ENCODE data around the gene EXOSC2. TPM values are rescaled to one million over a fixed set of nuclear protein-coding genes. Genes with fewer than 3 reads are reported as not detected.

EXOSC2 gene, protein sequence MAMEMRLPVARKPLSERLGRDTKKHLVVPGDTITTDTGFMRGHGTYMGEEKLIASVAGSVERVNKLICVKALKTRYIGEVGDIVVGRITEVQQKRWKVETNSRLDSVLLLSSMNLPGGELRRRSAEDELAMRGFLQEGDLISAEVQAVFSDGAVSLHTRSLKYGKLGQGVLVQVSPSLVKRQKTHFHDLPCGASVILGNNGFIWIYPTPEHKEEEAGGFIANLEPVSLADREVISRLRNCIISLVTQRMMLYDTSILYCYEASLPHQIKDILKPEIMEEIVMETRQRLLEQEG
- polyA plus RNA-seq (ENCODE audit: insufficient read length in 4 of 4): 10 to 100 TPM; 39.1 to 54.4 (median 43.5) TPM

DNA sequence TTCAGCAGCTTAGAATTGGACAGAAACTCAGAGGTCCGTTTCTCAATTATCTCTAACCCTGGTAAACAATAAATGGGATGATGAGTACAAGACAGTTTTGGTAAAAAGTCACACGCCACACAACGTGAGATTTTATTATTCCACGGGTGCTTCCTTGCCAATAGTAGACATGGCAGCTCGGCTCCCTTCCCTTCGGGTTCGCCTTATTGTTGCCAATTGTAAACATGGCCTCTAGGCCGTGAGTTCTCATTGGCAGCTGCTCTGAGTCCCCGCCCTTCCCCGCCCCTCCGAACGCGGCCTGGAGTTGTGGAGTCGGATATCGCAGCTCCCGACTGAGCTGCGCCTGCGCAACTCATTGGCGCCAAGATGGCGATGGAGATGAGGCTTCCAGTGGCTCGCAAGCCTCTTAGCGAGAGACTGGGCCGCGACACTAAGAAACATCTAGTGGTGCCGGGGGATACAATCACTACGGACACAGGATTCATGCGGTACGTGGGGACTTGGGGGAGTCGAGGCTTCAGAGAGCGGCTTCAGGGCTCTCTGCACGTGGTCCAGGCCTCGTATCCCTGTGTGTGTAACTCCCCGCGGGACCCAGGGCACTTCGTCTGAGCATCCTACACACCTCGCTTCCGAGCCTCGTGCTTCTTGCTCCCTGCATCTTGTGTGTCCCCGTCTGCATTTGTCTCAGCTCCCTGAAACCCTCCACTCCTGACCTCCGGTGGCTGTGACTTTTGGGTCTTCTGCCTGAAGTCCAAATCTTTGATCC, at the start of gene EXOSC2:
EXOSC2 (plus strand) TSS at position 355 of the 766 bp plus-strand sequence; CDS start at position 367, 12 bp downstream.
- DNase-seq (ENCODE audit: low read depth in 4 of 4, low spot score in 2 of 4): peak; percentile 83 to 96 (median 92)

DNA sequence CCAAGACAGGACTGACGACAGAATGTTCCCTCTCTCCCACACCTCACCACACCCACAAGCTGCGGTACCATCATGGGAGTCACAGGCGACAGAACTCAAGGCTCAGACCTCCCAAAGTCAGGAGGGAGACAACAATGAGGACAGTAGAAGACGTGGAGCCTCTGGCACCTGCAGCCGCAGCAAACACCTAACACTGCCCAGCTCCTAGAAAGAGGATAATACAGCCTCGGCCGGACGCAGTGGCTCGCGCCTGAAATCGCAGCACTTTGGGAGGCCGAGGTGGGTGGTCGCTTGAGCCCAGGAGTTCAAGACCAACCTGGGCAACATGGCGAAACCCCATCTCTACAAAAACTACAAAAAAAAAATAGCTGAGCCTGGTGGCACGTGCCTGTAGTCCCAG, 42.4 kb upstream of the EXOSC2 start:
- no peak for DNase-seq (ENCODE audit: low read depth in 4 of 4, low spot score in 2 of 4)

DNA sequence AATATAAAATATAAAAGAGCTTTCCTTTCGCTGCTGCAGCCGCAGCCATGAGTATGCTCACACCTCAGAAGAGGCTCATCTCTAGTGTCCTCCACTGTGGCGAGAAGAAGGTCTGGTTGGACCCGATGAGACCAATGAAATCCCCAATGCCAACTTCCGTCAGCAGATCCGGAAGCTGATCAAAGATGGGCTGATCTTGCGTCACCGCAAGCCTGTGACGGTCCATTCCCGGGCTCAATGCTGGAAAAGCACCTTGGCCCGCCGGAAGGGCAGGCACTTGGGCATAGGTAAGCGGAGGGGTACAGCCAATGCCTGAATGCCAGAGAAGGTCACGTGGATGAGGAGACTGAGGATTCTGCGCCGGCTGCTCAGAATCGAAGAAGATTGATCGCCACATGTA, 41.8 kb upstream of the EXOSC2 start:
- DNase-seq (ENCODE audit: low read depth in 4 of 4, low spot score in 2 of 4): no peak

DNA sequence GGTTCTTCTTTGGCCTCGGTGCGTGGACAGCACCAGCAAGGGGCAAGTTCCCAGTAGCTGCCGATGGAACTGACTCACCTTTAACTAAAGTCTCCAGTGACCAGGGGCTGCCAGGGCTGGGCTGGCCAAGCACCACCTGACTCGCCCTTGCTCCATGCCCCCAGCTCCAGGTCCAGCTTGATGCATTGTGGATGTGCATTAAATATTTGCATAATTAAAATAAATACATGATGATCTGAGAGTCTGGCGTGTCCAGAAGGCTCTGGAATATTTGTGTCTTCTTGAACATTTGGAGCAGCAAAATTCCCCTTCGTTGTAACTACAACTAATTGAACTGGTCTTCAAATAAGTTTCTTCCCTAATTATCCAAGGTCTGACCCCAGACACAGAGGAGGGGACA, 38.7 kb upstream of the EXOSC2 start:
- DNase-seq (ENCODE audit: low read depth in 4 of 4, low spot score in 2 of 4): no peak

DNA sequence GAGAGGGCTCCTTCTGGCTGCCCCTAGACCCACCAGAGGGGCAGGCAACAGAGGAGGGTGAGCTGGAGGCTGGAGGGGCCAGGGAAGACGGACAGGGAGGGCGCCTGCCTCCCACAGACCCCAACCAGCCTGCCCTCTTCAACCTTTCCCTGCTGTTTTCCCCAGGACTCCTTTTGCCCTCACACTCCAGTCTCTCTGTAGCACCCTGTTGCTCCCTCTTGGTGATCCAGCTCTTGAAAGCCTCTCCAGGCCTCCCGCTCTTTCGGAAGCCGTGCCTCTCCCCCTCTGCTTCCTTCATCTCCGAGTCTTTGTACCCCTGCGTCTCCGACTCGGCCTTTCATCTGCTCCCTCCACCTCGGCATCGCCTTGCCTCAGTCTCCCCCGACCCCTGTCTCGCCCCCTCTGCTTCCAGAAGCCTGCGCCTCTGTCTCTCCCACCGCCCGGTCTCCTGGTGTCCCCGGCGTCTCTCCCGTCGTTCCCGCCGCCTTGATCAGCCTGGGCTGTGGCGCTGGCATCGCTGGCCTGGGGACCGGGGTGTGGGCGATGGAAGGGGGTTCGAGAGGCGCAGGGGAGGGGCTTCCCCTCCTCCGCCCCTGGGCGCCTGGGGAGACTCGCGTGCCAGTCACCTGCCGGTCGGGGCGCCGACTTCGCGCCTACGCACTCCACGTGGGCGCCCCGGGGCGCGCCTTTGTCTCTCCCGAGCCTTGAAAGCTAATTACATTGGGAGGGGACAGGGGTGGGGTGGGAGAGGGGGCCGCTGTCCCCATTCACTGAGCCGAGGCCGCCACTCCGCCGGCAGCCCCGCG, 34.5 kb upstream of the EXOSC2 start:
- no peak for DNase-seq (ENCODE audit: low read depth in 4 of 4, low spot score in 2 of 4)

DNA sequence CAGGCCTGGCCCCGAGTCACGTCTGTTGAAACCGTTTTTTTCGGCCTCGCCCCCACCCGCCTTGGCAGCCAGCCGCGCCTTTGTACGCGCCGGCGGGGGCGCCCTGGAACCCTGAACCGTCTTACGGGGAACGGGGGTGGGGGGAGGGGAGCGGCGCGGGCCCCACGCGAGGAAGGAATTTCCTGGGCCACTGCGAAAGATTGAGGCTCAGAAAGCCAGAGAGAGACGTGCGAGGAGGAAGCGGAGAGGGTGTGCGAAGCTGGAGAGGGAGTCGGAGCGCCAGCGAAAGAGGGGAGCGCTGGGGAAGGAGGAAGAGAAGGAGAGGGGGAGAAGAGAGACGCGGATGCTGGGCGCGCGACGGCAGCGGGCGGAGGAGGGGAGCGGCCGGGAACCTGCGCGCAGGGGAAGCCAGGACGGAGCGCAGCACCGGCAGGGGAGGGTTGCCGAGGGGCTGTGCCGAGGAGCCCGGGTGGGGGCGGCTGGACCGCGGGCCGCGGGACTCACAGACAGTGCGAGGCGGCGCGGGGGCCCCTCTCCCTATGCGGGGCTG, 33.8 kb upstream of the EXOSC2 start:
- DNase-seq (ENCODE audit: low read depth in 4 of 4, low spot score in 2 of 4): no peak

DNA sequence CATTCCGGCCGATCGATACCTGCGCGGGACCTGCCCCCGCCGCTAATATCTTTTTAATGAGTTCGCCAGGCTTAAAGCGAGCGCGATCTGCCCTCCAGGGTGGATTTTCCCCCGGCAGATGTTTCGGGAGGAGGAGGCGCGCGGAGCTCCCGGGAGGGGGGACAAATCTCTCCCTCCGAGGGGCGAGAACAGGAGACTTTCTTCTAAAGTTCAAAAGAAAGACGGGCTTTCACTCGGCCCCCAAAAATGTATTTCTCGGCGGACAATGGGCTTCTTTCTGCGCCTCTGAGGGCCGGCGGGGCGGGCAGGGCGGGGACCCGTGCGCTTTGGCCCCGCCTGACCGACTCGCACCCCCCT, 33.3 kb upstream of the EXOSC2 start:
- no peak for DNase-seq (ENCODE audit: low read depth in 4 of 4, low spot score in 2 of 4)

DNA sequence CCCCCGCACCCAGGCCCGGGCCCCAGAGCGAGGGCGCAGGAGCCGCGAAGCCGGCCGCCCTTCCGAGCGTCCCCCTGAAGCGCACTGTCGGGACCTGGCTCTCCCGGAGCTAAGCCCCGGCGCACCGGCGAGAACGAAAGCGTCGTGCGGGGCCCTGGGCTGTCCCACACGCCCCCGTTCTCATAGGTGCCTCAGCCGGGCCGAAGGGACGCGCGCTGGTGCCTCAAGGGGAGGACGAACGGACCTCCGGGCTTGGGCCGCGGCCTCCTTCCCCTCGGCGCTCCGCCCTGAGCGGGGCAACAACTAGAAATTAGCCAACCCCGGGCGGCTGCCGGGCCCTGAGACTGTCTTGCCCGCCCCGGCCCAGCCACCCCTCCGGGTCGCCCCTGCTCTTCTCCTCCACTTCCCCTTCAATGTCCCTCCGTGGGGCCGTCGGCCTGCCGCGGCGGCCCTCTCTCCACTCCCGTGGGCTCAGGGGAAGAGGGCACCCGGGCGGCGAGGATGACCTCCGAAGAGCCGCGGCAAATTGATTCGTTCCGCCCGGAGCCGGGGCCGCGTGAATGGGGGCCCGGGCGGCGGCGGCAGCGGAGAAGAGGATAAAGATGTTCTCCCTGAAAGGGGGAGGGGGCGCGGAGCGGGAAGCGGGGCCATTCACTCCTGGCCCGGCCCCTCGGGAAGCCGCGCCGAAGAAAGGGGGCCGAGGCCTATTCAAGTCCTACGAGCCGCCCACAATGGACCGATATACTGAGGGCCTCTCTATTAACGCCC, 32.7 kb upstream of the EXOSC2 start:
- no peak for DNase-seq (ENCODE audit: low read depth in 4 of 4, low spot score in 2 of 4)

DNA sequence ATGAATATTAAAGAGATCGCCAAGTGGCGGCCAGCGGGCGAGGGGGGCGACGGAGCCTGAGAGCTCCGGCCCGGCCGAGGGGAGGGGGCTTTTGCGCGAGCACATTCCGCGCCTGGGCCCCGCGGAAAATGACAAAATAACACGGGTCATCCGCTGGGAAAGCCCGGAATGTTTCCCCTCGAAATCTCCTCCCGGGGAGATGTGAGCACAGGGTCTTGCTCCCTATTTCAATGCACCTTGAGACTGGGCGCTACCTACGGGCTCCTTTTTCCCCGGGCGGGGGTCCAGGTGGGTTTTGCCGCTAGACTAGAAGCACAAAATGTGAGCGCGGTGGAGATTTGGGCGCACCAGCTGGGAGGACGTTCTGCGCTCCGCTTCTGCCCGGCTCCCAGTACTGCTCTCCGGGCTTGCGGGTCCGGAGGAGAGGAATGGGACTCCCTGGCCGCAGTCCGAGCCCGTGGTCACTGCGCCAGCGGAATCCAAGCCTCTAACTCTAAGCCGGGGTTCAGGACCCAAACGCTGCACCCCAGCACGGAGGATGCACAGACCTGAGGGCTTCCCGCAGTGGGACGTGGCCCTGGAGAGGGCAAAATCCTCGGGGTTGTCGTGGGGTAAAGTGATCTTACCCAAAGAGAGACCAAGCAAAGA, 32.0 kb upstream of the EXOSC2 start:
- no peak for DNase-seq (ENCODE audit: low read depth in 4 of 4, low spot score in 2 of 4)

DNA sequence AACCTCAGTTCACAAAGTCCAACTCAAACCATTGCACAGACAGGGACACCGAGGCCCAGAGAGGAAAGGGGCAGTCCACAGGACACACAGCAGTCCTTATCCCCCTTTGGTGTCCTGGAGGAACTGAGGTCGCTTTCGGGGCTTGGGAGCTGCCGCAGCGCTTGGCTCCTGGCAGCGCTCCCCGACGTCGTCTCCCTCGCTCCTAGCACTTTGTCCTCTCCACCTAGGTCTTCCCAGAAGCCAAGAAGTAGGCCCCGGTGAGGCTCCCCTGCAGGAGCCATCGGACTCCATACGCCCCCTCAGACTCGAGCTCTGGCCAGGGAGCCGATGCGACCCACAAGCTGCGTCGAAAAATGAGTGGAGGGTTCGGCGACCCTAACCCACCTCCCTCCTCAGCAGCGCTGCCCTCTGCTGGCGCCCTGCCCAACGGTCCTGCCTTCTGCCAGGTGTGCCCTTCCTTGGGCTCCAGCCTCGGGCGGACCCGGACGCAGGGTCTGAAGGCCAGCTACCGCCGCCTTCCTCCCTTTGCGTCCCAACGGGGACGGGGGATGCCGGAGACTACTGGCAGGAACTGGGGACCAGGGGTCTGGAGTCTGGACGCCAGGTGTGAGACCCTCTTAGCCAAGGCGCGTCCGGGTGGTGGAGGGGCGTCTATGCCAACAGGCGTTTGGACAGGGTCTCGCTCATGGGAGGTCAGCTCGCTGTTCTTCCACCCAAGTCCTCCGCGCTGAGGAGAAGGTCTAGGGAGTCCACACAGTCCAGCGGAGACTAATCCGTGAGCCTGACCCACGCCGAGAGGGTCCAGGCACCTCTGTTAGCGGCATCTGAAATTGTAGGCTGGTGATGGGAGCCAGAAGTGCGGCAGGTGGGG, 31.2 kb upstream of the EXOSC2 start:
- no peak for DNase-seq (ENCODE audit: low read depth in 4 of 4, low spot score in 2 of 4)

DNA sequence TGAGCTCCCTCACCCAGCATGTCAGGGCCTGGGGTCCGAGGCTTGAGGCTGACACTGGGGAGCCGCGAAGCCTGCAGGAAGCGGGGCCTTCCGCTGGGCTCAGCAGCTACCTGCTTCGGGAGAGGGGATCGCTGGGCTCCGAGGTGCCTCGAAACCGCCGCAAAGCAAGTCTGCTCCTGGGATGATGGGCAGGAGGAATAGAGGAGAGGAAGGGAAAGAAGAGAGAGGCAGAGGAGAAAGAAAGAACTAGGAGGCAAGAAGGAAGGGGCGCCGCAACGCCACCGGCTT, 30.7 kb upstream of the EXOSC2 start:
- DNase-seq (ENCODE audit: low read depth in 4 of 4, low spot score in 2 of 4): no peak

DNA sequence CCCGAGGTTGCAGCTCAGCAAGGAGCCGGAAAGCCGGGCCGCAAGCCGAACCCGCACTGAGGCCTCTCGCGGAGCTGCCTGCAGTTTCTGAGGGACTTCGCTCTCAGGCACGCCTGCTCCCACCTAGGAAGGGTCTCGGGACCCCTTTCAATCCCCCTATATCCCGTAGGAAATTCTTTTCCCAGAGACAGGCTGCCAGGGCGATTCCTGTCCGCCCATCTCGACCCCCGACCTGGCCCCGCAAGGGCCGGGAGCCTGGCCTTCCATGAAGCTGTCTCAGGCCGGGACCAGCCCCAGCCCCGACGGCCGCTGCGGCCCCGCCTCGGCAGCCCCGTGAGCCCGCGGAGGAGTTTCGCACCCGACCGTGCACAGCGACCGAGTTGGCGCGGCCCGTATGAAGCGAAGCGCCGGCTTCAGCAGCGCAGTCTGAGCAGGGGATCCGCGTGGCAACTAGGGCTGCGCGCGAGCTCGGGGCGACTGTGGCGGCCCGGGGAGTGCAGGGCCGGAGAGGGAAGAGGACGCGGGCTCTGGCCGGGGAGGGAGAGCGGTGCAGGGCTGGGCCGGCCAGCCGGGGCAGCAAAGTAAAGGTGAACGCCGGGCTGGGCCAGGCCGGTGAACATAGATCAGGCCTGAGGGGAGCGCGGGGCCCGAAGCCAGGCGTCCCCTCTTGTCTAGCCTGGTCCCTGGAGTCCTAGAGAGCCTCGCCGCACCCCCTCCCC, 30.2 kb upstream of the EXOSC2 start:
- no peak for DNase-seq (ENCODE audit: low read depth in 4 of 4, low spot score in 2 of 4)

DNA sequence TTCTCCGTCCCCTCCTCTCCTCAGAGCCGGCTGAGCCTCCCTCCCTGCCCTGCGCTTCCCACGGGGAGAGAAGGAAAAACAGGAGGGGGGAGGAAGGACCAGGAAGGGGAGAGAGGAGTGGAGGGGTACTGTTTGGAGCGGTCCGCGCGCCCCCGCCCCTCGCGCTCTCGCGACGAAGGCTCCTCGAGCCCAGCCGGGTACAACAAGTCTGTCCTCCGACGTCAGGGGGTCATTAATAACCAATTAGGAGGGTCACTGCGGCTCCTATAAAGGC, 29.7 kb upstream of the EXOSC2 start:
- DNase-seq (ENCODE audit: low read depth in 4 of 4, low spot score in 2 of 4): no peak

DNA sequence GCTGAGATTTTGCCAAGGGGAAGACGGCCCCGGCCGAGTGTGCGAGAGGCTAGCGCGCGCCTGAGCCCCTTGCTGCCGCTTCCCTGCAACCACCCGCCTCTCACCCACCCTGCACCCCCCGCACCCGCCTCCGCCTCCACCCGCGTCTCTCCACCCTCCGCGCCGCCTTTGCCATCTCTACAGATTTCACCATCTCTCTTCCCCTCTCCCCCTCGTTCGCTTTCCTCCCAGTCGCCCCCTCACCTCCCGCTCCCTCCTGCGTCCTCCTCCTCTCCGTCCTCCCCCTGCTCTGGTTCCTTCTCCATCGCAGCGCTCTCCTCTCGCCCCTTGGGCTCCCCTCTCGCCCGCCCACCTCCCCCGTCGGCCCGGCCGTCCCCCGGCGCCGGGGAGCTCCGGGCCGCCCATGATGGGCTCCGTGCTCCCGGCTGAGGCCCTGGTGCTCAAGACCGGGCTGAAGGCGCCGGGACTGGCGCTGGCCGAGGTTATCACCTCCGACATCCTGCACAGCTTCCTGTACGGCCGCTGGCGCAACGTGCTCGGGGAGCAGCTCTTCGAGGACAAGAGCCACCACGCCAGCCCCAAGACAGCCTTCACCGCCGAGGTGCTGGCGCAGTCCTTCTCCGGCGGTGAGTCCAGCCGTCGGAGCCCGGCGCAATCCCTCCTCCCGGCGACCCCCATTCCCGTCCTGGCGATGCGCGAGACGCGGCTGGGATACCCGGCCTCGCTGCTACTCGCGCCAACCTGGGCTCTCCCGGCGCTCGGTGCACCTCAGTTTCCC, 29.1 kb upstream of the EXOSC2 start, which contains the start of gene PRDM12:
PRDM12 (plus strand) TSS at position 344 of the 778 bp plus-strand sequence; CDS start at position 404, 60 bp downstream.
- DNase-seq (ENCODE audit: low read depth in 4 of 4, low spot score in 2 of 4): no peak

DNA sequence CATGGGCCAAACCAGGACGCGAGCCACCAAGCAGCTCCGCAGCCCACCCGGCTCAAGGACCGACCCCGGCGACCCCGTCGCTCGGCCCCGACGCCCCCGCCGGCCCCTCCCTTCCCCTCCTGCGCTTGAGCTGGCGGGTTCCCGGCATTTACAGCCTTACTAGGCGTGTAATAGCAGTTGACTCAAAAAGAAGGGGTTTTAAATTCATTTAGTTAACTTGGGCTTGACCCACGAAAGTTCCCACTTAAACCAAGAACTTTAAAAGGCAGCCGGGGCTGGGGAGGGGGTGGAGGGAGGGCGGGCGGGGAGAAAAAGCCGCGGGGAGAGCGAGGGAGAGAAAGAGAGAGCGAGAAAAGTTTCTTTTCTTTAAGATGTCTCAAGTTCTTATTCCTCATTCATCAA, 28.6 kb upstream of the EXOSC2 start:
- no peak for DNase-seq (ENCODE audit: low read depth in 4 of 4, low spot score in 2 of 4)

DNA sequence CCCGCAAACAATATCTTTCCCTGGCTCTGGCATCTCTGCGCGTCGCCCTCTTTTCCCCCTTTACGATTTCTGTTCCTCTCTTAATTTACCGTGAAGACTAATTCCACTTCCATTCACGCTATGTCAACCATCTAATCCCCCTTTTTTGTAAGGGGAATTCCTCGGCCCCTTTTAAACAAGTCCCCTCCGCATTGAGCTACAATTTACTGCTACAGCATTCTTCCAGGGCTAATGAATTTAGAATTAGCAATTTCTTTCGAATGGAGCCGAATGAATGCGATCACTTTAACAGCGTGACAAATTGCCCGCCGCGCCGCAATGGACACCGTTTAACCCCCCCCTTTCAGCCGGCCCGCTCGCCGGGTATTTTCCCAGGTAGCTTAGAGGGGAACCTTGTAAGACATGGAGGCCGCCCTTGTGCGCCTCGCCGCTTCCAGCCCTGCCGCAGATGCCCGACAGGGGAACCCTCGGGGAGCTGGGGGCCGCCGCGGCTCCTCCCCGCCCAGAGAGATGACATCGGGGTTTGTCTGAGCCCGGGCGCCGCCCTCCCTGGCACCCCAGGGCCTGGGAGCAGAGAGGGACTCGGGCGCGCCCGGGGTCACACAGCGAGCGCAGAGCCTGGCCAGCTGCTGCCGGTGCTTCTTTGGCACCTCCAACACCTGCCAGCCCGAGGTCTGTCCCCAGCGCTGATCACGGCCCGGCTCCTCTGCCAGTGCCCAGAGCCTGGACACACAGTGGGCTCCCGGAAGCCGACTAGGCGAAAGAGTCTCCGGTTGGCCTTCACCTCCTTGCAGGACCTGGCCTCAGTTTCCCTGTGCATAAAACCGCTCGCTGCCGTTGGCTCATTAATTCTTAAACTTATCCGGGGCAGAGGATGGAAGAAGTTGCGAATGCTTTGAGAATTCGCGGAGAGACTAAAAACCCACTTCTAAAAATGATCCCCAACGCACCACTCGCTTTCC, 27.9 kb upstream of the EXOSC2 start:
- DNase-seq (ENCODE audit: low read depth in 4 of 4, low spot score in 2 of 4): no peak

Data from left renal cortex interstitium (tissue), 4 donors.